Colonic mucosa (tissue), 4 donors: ENCODE measurements around the gene HIPK2. TPM values are rescaled to one million over a fixed set of nuclear protein-coding genes. Genes with fewer than 3 reads are reported as not detected.

Source experiments
- DNase-seq: peaks from one replicate; pipeline ENCODE4 v3.0.0-alpha.2; 2020
- H3K27ac ChIP-seq: fragments of 200-600 bp; one replicate; pipeline ENCODE4 v1.8.0; 2021
- H3K27me3 ChIP-seq: fragments of 200-600 bp; one replicate; pipeline ENCODE4 v1.8.0; 2021
- H3K36me3 ChIP-seq: fragments of 200-600 bp; one replicate; pipeline ENCODE4 v1.8.0; 2021
- H3K4me1 ChIP-seq: fragments of 200-600 bp; one replicate; pipeline ENCODE4 v1.8.0; 2021; ENCODE audit warnings: mild to moderate bottlenecking
- H3K4me3 ChIP-seq: fragments of 200-600 bp; one replicate; pipeline ENCODE4 v1.8.0; 2021
- H3K9ac ChIP-seq, 2 donors: one replicate each; pipeline ENCODE4 v1.7.0; 2013; ENCODE audit warnings: control low read depth in 2 of 2, low read depth in 2 of 2, low read length in 2 of 2
- H3K9me3 ChIP-seq: fragments of 200-600 bp; one replicate; pipeline ENCODE4 v1.8.0; 2021
- CTCF ChIP-seq: fragments of 200-600 bp; IDR thresholded peaks from one replicate; pipeline ENCODE4 v1.8.0; 2022; ENCODE audit warnings: antibody characterized with exemption, mild to moderate bottlenecking
- intact Hi-C: fragments of 100-400 bp; cut with DNase I; formaldehyde crosslinking; loops from one replicate; pipeline ENCODE4 v1.14.1; 2022
- total RNA-seq, 2 donors: library from RNA; stranded (reverse); fragmentation: NEBNext Ultra II Directional in 1 of 2; extraction: Animal tissue kit (Norgen Biotek cat#: 25700) in 1 of 2; gene quantifications; one replicate each; pipeline ENCODE4 v1.2.1, GENCODE V29; 2021
- donor health status: healthy.
- donor health status: DM: no; HTN: no; CAD: no.
- donor health status: DM: no; HTN: no; CAD: no.

The HIPK2 gene
- total RNA-seq, 2 donors from 2014 or later, result 25.3 to 28.4 TPM

- Histone ChIP-seq H3K27ac (no peak overlapping the region), H3K4me3 (no peak overlapping the region), H3K27me3 (no peaks in the 10 kb centered on the region), H3K9ac (no peak overlapping the region), H3K36me3 (no peaks in the 10 kb centered on the region), H3K9me3 (no peaks in the 10 kb centered on the region), H3K4me1 (peaks cover 4% of the 10 kb centered on the region)
- DNase-seq, result no peak
- no peak for TF ChIP-seq CTCF
- intact Hi-C loops, result no loop called here
Measured at GRCh38 chr7:139698844-139699243, 79.0 kb downstream of the HIPK2 start.

- TF ChIP-seq CTCF, result no peak
- H3K27ac ChIP-seq, result no peak overlapping the region
- H3K36me3 ChIP-seq, result no peaks in the 10 kb centered on the region
- no peaks in the 10 kb centered on the region for H3K27me3 ChIP-seq
- H3K9me3 ChIP-seq, result no peaks in the 10 kb centered on the region
- no peak overlapping the region for H3K9ac ChIP-seq
- no peak for DNase-seq
- H3K4me3 ChIP-seq, result no peak overlapping the region
- intact Hi-C loops, result no loop called here
- peaks cover 4% of the 10 kb centered on the region for H3K4me1 ChIP-seq
Measured at GRCh38 chr7:139698278-139698677, 79.5 kb downstream of the HIPK2 start.

GRCh38 chr7:139697056-139697455, 80.7 kb downstream of the HIPK2 start:
- Histone ChIP-seq H3K27ac (no peak overlapping the region), H3K36me3 (no peaks in the 10 kb centered on the region), H3K9ac (no peak overlapping the region), H3K4me3 (no peak overlapping the region), H3K9me3 (no peaks in the 10 kb centered on the region), H3K4me1 (peaks cover 4% of the 10 kb centered on the region), H3K27me3 (no peaks in the 10 kb centered on the region)
- intact Hi-C loops, result no loop called here
- peak; percentile 38 for DNase-seq
- no peak for TF ChIP-seq CTCF

- peaks cover 4% of the 10 kb centered on the region for H3K4me1 ChIP-seq
Measured at GRCh38 chr7:139696552-139696951, 81.2 kb downstream of the HIPK2 start.

GRCh38 chr7:139695588-139695987, 82.2 kb downstream of the HIPK2 start:
- no peak for TF ChIP-seq CTCF
- no peak overlapping the region for H3K4me3 ChIP-seq
- no peak overlapping the region for H3K27ac ChIP-seq
- peaks cover 4% of the 10 kb centered on the region for H3K4me1 ChIP-seq
- H3K9me3 ChIP-seq, result no peaks in the 10 kb centered on the region
- no peak for DNase-seq
- intact Hi-C loops, result no loop called here
- H3K9ac ChIP-seq, result no peak overlapping the region
- no peaks in the 10 kb centered on the region for H3K27me3 ChIP-seq
- H3K36me3 ChIP-seq, result no peaks in the 10 kb centered on the region

More at GRCh38 chr7:139696552-139696951, 81.2 kb downstream of the HIPK2 start:
- intact Hi-C loops, result no loop called here
- Histone ChIP-seq H3K9ac (no peak overlapping the region), H3K27me3 (no peaks in the 10 kb centered on the region), H3K36me3 (no peaks in the 10 kb centered on the region), H3K27ac (no peak overlapping the region), H3K9me3 (no peaks in the 10 kb centered on the region), H3K4me3 (no peak overlapping the region)
- no peak for TF ChIP-seq CTCF
- no peak for DNase-seq

DNA sequence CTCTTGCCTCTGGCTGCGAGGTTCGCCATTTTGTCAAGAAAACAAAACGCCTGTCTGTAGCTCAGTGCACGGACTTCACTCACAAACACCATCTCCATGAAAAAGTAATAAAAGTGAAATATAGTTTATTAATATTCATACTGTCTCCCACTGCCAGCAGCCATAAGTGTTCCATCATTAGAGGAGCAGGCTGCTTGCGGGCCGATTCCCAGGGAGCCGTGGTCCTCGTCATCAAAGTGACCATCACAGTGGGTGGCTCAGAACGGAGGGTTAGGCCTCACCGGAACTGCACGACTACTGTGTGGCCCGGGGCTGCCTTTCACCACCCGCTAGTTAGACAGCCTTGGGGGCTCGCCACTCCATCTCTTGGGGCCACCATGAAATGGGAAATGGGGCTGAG, 82.7 kb downstream of the HIPK2 start:
- H3K4me1 ChIP-seq, result peaks cover 4% of the 10 kb centered on the region
- no peaks in the 10 kb centered on the region for H3K9me3 ChIP-seq
- intact Hi-C loops, result no loop called here
- no peak overlapping the region for H3K4me3 ChIP-seq
- H3K36me3 ChIP-seq, result no peaks in the 10 kb centered on the region
- H3K27me3 ChIP-seq, result no peaks in the 10 kb centered on the region
- TF ChIP-seq CTCF, result no peak
- no peak overlapping the region for H3K27ac ChIP-seq
- no peak overlapping the region for H3K9ac ChIP-seq
- no peak for DNase-seq
